T-helper 22 cell (primary cell): ENCODE results near the gene MAMDC4.
"Not testable (repeated sequence)": the region's sequence is repeated elsewhere in the genome, so short reads cannot be mapped to it uniquely, and the experiment has no call there.

ENCODE experiments used
- DNase-seq: peaks from one replicate; pipeline ENCODE4 v3.0.0-alpha.2; 2020; ENCODE audit warnings: low read depth

MAMDC4 gene

GRCh38 chr9:136851941-136852663 is at the start of gene MAMDC4:
MAMDC4 (plus strand) TSS chr9:136852346; CDS start chr9:136852417, 71 bp downstream.
- no peak for DNase-seq

- not testable (repeated sequence) for DNase-seq
Measured at GRCh38 chr9:136803009-136803550, 49.1 kb upstream of the MAMDC4 start.

GRCh38 chr9:136803551-136804508 is 48.3 kb upstream of the MAMDC4 start:
- no peak for DNase-seq

GRCh38 chr9:136804509-136805206 is 47.5 kb upstream of the MAMDC4 start:
- no peak for DNase-seq

- no peak for DNase-seq
Measured at GRCh38 chr9:136805207-136805740, 46.9 kb upstream of the MAMDC4 start.

DNA sequence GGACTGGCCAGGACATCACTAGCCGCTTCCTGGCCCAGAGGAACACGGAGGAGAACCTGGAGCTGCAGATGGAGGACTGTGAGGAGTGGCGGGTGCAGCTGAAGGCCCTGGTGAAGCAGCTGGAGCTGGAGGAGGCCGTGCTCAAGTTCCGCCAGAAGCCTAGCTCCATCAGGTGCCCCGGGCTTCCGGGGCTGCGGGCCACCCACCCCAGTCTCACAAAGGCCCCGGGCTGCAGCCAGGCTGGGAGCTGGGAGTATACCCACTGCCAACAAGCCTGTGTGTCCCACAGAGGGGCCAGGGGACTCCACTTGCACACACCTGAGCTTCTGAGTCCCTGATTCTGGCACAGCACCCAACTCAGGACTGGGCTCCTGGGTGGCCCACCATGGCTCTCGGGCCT is 46.1 kb upstream of the MAMDC4 start:
- no peak for DNase-seq

DNA sequence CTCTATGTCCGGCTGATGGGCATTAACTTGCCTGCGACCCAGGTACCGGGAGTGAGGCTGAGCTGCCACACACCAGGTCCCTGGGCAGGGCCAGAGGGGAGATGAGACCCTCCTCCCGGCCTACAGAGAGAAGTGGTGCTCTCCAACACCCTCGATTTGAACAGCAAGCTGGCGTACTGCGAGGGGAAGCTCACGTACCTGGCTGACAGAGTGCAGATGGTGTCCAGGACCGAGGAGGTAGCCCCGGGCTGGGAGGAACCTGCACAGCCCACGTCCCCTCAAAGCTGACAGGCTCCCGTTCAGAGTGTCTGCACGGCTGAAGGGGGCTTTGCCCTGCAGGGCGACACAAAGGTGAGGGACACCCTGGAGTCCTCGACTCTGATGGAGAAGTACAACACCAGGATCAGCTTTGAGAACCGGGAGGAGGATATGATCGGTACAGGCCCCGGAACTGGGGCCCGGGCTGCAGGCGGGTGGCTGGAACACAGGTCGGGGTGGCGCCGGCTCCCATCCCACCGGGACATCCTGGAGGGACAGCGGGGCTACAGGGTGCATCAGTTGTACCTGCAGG is 45.4 kb upstream of the MAMDC4 start:
- no peak for DNase-seq

DNA sequence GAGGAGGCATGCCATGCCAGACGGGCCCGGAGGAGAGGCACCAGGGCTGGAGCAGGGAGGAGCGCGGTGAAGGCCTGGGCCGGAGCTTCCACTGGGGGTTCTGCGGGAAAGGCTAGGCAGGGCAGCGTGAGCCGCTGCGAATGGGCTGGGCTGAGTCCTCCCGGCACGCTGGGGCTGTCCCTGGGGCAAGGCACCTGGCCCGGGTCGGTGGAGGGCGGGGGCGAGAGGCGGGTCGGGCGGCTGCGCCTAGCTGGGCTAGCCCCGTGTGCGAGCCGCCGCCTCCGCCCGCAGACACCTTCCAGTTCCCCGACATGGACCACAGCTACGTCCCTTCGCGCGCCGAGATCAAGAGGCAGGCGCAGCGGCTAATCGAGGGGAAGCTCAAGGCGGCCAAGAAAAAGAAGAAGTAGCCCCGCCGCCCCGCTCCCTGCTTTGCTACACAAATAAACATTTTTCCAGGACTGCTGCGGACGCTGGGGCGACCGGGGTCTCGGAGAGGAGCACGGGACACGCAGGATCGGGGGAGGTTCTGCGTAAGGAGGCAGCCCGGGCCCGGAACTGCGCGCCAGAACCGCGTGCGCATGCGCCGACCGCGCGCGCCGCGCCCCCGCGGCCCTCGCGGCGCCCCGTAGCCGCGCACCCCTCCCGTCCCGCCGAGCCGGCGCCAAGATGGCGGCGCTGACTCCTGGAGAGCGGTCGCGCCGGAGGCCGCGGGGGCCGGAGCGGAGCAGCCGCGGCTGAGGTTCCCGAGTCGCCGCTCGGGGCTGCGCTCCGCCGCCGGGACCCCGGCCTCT is 44.7 kb upstream of the MAMDC4 start, which contains the start of gene RABL6:
RABL6 (plus strand) TSS at position 668 of the 794 bp plus-strand sequence. CDS start 249 bp downstream, outside the sequence.
- peak; percentile 66 for DNase-seq

DNA sequence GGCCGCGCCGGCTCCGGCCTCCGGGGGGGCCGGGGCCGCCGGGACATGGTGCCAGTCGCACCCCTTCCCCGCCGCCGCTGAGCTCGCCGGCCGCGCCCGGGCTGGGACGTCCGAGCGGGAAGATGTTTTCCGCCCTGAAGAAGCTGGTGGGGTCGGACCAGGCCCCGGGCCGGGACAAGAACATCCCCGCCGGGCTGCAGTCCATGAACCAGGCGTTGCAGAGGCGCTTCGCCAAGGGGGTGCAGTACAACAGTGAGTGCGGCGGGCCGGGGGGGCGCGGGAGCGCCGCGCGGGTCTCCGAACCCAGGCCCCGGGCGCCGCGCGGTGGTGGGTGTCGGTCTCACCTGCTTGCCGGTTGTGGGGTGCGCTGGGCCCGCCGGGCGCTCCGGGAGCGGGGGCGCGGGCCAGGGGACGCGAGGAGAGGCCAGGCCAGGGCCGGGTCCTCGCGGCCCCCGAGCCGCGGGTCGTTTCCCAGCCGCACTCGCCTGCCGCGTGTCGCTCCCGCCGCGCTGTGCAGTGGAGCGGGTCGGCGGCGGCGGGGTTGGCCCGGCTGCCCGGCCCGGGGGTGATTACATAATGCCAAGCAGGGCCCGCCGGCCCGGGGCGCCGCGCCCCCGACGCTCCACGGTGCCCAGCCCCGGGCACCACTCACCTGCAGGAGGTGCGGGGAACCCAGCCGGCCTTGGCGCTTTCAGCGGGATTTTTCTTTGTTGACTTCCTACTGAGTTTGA is 43.9 kb upstream of the MAMDC4 start:
- DNase-seq = peak; percentile 25

- DNase-seq = no peak
Measured at GRCh38 chr9:136808806-136809158, 43.4 kb upstream of the MAMDC4 start.

DNA sequence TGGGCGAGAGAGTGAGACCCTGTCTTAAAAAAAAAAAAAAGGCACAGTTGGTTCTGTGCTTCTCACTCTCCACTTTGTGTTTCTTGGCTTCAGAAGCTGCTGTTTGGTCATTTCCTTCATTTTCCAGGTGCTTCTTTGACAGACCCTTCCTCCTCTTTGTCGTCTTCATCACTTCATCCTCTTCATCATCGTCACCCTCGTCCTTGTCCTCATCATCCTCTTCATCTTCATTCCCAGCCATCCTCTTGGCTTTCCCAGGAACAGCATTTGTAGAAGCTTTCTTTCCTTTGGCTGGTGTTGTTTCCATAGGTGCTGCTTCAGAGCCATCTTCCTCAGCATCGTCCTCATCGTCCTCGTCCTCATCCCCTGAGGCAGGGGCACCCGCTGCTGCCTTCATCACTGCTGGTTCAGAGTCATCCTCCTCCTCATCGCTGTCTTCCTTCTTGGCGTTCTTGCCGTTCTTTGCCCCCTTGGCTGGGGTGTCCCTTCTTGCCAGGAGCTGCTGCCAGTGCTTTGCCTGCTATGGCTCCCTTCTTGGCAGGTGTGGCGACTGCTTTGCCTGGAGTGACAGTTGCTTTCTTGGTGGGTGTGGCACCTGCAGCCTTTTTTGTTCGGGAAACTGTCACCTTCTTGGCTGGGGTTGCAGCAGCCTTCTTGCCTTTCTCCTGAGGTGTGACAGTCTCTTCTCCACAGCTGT is 37.3 kb upstream of the MAMDC4 start:
- no peak for DNase-seq

DNA sequence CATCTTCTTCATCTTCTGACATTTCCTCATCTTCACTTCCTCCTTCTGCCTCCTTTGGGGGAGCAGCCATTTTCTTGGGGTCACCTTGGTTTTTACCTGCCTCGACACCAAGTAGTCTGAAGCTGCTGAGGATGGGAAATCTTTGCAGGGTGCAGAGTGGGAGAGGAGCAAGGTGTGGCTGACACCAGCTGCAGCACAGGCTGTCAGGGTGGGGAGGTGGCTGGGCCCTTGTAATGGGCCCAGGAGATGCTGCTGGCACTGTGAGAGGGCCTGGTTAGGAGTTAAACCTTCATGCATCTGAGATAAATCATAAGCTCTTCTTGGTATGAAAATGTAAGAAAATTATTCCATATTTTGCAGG is 36.7 kb upstream of the MAMDC4 start:
- DNase-seq = no peak

DNA sequence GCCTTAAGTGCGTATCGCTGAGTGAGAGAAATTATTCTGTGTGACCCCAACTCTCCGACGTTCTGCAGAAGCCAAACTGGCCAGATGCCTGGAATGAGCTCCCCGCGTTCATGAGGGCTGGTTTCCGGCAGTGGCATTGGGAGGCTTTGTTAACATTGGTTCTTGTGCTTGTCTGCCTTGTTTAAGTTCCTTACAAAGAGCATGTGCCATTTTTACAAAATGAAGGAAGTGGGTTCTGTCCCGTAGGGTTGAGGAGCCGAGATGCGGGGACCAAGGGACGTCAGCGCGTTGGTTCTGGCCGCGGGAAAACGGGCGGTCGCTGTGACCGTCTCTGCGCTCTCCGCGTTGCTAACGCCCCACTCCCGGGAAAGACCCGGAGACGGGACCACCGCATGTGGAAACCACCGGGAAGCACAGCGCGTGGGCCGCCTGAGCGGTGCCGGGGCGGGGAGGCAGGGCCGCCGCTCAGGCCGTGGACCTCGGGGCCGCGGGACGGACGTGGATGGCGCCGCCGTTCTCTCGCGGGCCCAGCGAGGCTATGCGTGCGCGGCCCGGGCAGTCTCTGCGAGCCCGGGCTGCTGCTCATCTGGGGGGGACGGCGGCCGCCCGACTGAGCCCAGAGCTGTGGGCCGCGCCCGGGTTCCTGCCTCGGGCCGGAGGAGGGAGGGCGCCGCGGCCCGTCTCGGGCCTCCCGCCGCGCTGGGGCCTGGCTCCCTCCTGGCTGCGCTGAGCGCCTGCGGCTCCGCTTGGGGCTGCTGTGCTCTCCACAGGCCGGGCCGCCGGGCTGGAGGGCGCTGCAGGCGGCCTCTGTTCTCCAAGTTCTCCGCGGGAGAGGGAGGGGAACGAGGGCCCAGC is 30.9 kb upstream of the MAMDC4 start:
- DNase-seq = no peak

DNA sequence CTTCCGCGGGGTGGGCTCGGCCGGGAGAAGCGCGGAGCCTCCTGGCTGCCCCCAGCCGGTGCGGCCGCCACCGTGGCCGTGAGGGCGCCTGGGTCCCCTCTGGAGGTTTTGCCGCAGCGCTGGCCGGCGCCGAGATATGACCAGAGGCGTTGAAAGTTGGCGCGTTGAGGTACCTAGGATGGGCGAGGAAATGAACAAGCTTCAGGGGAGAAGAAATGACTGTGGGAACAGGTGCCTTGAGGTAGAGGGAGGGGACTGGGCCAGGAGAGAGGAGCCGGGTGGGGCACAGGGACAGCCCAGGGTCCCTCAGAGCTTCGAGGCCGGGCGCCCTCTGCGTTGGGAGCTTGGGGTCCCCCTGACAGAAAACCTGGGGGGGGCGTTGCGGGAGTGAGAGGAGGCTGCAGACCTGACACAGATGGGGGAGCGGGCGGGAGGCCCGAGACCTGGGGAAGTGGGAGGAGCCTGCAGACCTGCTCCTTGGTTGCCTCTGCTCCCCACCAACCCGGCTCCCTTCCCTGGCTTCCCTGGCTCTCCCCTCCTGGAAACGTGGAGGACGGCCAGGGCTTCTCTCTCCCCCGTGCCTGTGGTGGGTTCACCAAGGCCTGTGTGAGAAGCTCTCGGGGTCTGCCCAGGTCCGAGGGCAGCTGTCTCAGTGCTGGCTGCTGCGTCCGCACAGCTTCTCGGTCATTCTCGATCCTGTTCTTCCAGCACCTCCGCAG is 30.2 kb upstream of the MAMDC4 start:
- DNase-seq = no peak

GRCh38 chr9:136823136-136824046 is 28.8 kb upstream of the MAMDC4 start:
- no peak for DNase-seq

GRCh38 chr9:136824496-136825225 is 27.5 kb upstream of the MAMDC4 start:
- DNase-seq = no peak
